NCI-H82 treated with DMSO at 0.1 percent for 48 hours (cell line): ENCODE results near the gene LARGE1.

Source experiments
- DNase-seq: peaks from one replicate; lab custom pipeline; 2025; ENCODE audit not compliant: unreplicated experiment; lab: John Stamatoyannopoulos, UW

LARGE1 gene

DNA sequence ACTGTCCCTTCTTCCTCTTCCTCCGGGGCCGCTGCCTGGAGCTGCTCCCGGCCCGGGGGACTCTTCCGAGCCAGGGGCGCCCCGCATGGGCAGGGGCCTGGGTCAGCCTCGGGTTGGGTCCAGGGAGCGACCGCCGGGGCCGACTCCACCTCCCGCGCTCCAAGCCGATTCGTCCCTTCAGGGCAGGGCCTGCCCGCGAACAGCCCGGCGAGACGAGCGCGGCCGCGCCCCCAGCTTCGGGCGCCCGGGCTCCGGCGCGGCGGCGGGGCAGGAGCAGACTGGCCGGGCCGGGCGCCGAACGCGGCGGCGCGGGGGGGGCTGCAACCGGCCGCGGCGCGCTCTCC lies at the start of gene LARGE1:
Gene LARGE1, minus strand, starts transcription at position 280 of the 344 bp plus-strand sequence.
- no peak for DNase-seq

DNA sequence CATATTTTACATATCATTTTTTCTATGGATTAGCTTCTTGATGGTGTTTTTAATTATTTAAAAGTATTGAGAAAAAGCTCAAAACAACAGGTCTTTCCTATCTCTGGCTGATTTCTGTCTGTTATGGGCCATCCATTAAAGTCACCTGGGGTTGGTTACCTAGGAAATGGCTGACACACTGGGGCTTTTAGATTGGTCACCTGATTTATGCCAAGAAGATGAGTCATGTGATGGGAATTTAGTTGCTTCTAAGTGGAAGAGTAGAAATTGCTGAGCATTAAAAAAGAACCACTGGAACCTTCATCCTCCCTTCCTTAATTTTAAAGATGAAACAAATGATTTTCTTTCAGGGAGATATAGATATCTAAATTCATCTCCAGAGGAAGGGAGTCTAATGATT lies 48.8 kb upstream of the LARGE1 start:
- DNase-seq: no peak

DNA sequence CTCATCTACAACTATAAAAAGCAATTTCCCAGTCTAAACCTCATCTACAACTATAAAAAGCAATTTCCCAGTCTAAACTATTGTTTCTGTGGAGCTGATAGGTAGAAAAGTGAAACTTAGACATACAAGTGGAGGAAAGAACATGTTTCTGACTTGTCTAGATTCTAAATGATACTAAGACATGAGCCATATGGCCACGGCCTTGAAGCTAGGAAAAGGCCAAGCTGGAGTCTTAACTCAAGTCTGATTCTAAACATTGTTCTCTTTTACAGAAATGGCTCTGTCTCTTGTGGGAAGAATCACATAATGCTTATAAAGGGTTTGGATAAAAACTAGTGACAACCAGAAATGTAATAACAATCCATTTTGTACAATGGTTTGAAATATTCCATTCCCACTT lies 43.8 kb upstream of the LARGE1 start:
- DNase-seq: no peak

DNA sequence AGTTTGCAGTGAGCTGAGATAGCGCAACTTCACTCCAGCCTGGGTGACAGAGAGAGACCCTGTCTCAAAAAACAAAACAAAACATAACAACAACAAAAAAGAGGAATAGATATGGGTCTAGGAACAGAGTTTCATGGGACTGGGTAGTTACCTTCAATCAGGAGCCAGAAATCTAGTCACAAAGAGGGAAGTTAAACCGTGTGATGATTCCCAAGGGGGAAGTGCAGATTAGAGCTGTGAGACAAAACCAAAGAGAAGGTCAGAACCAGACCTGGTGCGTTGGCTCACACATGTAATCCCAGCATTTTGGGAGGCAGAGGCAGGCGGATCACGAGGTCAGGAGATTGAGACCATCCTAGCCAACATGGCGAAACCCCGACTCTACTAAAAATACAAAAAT lies 42.1 kb upstream of the LARGE1 start:
- no peak for DNase-seq

DNA sequence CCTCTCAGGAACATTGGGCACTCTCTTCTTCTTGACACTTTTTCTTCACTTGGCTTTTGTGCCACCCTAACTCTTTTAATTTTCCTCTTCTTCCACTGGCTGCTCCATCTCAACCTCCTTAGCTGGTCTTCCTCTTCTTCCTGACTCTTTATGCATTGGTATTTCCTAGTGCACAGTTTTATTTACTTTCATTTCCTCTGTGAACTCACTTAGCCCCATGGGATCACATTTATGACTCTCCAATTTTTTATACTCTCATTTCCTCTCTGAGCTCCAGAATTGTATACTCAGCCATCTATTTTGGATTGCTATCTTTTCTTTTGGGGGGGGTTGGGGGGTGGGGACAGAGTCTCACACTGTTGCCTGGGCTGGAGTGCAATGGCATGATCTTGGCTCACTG lies 38.5 kb upstream of the LARGE1 start:
- no peak for DNase-seq

DNA sequence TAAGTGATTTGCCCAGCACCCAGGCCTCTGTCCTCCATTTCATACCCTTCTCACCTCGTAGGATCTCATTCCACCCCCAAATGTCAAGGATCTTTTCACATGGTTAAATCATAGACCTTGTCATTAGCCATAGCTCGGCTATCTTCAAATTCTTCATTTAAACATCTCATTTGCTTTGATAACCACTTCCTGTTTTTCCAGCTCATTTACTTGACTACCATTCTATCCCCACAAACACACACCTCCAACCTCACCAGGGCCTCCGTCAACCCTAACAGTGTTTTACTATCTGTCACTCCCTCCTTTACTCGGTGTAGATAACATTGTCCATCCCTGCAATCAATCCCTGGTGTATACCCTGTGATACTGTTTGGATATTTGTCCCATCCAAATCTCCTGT lies 36.8 kb upstream of the LARGE1 start:
- no peak for DNase-seq

DNA sequence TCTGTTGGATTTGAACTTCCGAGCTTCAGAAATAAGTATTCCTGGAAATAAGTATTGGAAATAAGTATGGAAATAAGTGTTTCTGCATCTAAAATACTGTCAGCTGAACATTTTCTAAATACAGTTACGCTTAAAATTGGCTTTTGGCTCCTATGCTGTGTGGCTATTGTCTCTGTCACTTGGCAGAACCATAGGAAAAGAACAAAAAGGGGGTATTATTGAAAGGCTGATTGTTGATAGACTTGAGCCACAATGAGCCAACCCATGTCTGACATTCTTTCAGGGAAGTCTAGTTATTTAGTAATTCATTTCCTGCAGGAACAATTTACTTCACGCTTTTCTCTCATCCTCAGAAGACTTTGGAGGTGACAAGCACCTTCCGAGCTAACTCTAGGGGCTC lies 32.5 kb upstream of the LARGE1 start:
- DNase-seq: no peak

DNA sequence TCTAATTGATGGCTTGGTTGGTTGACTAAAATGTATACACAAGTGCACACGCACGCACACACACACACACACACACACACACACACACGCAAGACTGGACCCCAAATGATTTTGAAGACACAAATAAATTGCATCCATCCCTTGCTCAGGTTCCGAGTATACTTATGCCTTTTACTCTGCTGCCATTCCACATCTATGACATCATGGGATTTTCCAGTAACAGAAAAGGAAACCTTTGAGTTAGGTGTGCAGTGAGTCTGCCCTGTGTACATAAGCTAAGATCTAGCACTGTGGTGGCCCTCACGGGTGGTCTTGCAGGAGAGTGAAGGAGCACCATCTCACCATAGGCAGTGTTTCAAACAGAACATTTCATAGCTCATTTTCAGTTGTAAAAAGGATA lies 20.5 kb upstream of the LARGE1 start:
- no peak for DNase-seq

DNA sequence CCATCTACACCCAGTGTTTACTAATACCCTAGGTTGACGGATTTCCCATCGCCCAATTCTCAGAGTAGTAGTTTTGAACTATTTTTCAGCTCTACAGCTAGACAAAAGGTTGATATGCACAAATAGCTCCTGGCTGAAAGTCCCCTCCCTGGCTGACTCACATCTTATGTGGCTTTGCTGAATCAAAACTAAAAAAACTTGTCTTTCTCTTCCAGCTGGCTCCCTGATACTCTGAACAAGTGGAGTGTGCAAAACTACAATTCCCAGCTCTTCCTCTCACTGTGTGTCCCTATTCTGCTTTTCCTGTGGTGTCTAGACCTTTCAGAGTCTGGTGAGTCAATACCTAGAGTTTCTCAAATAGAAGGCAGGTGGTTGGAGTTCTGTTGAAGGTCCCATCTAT lies 12.7 kb upstream of the LARGE1 start:
- no peak for DNase-seq

DNA sequence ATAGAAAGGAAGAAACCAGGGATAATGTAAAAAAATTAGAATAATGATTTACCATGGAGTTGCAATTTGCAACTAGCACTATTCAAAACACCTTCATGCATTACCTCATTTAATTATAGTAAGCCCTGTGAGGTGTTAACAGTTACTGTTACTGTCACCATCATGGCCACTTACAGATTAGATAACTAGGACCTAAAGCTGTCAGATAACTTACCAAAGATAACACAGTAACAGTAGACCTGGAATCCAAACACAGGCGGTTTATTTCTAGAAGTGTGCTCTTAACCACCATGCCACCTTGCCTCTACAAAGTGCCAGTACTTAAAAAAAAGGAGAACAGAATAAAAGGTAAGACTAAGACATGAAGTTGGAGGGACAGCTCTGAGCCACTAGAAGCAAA lies 11.1 kb upstream of the LARGE1 start:
- no peak for DNase-seq

DNA sequence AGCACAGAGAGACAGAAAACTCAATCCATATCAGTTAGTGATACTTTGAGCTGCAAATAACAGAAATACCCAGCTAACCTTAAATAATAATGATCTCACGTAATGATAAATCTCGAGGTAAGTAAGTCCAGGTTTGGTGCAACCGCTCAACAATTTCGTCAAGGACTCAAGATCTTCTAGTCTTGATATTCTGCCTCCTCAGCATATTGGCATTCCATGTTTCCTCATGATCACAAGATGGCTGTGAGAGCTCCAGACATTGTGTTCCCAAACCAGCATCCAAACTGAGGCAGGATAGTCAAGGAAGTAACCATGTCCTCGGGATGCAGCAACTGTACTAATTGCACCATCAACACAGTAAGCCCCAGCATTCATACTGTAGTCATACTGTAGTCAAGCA lies 7.5 kb upstream of the LARGE1 start:
- DNase-seq: no peak

DNA sequence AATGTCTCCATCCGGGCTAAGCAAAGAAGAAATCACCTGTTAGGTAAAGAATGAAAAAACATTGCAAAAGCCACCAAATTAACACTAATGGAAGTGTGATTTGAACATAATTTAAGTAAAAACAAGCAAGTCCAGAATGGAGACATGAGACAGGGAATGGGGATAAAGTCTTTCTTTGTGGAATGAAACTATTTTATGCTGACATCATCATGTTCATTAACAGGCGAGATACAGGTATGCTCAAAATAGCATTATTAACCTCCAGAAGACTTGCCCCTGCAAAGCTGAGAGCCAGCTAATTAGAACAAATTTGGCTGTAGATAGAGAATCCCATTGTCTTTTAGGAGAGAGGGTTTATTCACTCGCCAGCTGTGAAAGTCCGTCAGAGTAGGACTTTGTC lies 4.9 kb upstream of the LARGE1 start:
- DNase-seq: no peak

DNA sequence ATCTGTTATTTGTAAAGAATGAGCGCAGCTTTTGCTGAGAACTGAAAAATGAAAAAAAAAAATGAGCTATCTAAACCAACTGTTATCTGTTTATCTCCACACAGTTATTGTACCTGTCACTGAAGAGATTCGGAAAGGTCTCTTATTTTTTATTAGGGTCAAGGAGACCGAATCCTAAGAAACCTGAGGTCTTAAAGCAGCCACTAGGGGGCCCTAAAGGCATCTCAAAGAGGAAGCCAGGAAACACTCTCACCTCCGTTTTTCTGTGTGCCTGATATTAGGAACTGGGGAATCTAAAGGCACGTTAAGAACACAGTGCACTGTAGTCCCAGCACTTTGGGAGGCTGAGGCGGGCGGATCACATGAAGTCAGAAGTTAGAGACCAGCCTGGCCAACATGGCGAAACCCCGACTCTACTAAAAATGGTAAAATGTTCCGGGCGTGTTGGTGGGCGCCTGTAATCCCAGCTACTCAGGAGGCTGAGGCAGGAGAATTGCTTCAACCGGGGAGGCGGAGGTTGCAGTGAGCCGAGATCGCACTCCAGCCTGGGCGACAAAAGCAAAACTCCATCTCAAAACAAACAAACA lies 3.5 kb upstream of the LARGE1 start:
- DNase-seq: peak; percentile 68

DNA sequence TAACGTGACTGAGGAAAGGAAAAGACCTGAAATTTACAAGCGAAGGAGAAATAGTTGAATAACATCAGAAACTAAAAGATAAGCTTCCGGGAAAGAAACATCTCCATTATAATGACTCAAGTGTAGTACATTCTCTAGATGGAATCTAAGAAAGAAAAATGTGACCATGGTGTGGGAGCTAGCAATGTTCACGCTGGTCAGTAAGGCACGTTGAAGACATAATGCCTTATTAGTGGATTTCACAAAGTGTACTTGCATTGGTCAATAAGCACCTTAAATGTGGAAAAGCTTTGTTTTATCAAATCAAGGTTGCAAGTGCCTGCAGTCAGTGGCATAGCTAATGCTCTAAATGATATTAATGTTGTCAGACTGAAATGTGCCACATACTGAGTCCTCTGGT lies 2.8 kb upstream of the LARGE1 start:
- no peak for DNase-seq

DNA sequence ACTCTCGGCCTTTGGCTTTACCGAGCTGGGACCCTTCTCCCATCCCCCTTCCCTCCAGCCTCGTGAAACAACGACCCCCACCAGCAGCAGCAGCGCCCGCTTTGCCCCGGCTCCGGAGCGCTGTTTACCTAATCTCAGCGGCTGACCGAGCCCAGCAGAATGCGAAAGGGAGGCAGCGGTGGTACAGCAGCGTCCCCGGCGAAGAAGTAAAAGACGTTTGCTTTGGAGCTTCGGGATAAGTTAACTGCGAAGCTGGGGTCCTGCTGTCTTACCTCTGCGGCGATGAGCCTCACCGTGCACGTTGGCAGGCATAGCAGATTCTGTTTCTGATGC lies 2.0 kb upstream of the LARGE1 start:
- DNase-seq: no peak

DNA sequence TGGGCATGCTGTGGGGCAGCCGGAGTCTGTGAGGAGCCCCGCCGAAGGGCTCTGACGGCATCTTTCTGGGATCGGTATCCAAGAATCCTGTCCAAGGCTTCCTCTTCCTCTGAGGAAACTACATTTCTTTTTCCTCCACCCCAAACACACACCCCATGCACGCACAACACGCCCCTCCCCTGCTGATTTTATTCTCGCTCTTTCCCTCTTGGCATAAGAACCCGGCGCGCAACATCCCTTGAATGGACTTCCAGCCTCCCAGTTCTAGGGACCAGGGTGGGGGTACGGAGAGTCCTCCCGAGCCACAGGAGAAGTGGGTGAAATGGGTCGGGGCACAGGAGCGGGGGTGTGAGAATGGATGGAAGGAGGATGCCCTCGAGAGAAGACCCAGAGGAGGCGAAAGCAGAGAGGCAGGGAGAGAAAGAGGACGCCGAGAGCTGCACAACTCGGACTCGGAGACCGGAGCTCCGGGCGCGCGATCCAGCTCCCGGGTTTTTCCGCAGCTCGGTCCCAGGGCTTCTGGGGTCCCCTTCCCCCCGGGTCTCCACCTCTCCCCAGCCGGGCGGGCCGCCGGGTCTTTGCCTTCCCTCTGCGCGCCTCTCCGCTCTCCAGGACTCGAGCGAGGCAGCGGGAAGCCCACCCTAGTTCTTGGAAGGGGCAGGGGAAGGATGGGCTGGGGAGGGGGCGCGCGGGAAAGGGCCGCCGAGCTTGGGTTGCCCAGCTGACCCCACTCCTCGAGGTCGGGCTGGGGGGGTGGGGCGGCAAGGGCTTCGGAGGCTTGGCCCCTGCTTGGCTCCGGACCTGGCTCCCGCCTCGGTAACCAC lies 1.5 kb upstream of the LARGE1 start:
- DNase-seq: peak; percentile 56

DNA sequence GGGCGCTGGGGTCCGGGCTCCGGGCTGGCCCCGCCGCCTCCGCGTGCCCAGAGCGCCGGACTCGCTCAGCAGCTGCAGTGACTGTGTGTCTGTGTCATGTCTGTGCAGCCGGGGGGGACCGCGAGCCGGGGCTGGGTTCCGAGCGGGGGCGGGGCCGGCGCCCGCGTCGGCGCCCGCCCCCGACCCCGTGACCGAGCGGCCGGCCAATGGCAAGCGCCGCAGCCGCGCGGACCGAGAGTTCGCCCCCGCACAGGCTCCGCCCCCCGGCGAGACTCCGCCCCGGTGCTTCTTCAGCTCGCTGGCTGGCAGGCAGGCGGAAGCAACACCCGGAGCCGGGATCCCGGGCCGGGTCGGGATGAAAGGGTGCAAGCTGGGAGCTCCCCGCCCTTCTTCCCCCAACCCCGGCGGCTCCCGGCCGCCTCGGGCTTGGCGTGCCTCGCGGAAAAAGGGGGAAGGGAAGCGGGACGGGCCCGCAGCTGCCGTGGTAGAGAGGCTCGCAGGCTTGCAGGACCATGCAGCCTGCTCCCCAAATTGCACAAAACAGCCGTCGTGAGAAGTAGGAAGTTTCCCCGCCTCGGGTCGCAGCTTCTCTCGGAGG lies 750 bp upstream of the LARGE1 start:
- peak; percentile 47 for DNase-seq

DNA sequence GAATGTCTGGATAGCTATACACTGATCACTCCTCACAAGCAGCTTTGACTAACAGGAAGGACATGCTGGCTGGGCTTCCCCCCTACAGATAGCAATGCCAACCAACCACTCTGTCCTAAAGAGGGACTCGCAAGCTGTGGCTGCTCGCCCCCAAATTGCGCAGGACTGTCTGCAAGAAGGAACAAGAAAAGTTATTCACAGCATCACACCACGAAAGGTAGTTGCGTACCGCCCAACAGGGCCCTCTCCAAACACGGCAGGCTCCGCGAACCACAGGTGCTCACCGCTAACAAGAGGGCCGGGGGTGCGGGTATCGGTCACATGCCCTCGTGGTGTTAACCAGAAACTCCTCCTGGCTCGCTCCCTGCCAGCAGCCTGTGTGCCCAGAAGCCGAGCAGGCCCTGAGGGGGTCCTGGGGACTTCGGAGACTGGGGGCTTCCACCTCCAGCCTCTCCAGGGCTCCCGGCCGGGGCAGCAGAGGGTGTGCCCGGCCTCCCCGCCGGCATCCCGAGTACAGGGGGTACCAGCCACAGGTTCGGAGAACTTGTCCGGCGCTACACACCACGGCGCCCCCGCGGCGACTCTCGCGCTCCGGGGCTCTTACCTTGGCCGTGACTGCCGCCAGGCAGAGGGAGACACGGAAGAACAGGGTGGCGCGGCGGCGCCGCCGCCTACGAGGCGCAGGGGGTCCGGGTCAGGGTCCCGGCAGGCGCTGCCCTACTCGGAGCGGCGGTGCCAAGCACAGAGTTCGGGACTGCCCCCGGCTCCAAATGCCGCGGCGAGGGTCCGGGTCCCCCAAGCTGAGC lies 682 bp downstream of the LARGE1 start:
- DNase-seq: no peak

DNA sequence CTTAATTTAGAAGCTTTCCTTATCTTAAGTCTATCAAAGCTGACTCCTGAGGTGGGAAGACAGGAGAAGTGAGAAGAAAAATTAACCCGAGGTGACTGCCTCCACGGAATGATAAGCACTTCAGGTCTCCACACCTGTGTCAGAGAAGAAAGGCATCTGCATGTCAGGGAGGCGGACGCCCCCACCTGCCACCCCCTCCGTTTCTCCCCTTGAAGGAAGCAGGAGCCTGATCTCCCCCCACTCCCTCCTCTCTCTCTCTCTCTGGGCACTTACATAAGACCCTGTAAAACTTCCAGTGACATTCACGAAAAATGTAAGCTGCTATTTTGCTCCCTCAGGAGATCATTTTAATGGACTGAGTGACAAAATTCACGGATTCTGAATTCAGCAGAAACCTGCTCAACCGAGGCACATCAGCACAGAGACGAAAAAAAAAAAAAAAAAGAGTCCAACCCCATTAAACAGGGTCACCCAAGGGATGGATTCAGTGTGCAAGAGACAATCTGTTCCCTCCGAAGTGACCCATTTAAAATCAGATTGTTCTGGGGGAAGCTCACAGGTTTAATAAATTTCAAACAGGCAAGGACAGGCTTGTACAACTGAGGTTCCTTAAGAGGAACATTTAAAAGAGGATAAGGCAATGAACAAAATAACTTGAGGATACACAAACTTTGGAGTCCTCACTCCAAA lies 1.5 kb downstream of the LARGE1 start:
- no peak for DNase-seq

DNA sequence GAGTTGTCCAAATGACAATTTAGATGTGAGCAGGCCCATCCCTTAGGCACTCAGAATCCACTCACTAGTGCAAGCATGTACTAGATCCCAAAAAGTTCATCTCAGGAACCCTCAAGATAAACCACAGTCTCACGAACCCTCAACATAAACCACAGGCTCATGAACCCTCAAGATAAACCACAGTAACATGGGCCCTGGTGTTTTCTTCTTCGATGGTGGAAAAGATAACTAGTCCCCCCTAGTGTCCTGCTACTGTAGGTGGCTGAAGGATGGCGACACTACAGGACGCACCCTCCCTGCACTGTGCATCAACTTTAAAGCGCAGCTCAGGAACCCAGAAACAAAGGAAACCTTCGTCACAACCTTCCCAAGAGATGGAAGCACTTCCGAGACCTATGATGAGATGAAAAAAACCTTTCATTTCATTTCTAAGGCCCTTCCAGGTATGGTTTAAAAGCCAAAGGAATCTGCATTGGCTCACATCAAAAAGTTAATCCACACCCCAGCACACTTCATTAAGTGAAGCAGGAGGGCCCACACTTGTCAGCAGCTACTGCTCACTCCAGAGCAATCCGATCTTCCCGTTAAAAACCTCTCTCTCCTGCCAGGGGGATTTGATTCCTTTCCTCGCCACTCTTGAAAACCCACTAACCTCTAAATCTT lies 2.4 kb downstream of the LARGE1 start:
- DNase-seq: peak; percentile 26

DNA sequence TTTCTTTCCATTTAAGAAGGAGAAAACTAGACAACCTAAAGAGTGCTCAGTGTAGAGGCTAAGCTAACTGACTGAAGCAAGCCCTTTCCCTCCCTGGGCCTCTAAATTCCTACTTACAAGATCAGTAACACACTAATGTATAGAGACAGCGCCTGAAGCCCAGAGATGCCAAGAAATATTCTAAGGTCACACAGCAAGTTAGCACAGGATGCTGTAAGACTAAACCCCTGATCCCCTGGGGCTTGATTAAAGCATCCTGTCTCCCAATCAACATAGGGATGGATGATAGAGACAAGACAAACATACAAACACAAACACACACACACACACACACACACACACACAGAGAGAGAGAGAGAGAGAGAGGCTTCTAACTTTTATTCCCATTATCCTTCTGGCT lies 5.6 kb downstream of the LARGE1 start:
- DNase-seq: no peak
